Keratinocyte (primary cell): ENCODE data around the gene OR1S2. TPM values are rescaled to one million over a fixed set of nuclear protein-coding genes. Genes with fewer than 3 reads are reported as not detected.

Experiments
- DNase-seq: peaks from one replicate; pipeline ENCODE4 v3.0.0-alpha.2; 2011; ENCODE audit warnings: low read depth, missing footprints, low spot score
- FAIRE-seq: peaks from 2 replicates; lab custom pipeline; 2011; peaks lifted over from hg19 to GRCh38; lab: Jason Lieb, UNC
- H2AFZ ChIP-seq: 2 replicates; pipeline ENCODE4 v1.6.0; 2012; ENCODE audit warnings: low read length, control low read depth, inconsistent platforms; ENCODE audit not compliant: control insufficient read depth
- H3K27ac ChIP-seq: 2 replicates; pipeline ENCODE4 v1.5.1; 2011; ENCODE audit warnings: low read length; ENCODE audit not compliant: control insufficient read depth, insufficient read depth
- H3K27me3 ChIP-seq: 3 replicates; pipeline ENCODE4 v1.6.0; 2011; ENCODE audit warnings: low read length; ENCODE audit not compliant: control insufficient read depth, insufficient read depth; ENCODE audit errors: extremely low read depth
- H3K36me3 ChIP-seq, 2 experiments: 2 replicates in 1 of 2; 3 replicates in 1 of 2; pipeline ENCODE4 v1.5.1; 2011; ENCODE audit warnings: low read length in 2 of 2, mild to moderate bottlenecking in 1 of 2; ENCODE audit not compliant: control insufficient read depth in 2 of 2, insufficient read depth in 2 of 2; ENCODE audit errors: extremely low read depth in 1 of 2
- H3K4me1 ChIP-seq: 3 replicates; pipeline ENCODE4 v1.5.1; 2011; ENCODE audit warnings: low read length; ENCODE audit not compliant: control insufficient read depth, insufficient read depth; ENCODE audit errors: extremely low read depth
- H3K4me2 ChIP-seq: 3 replicates; pipeline ENCODE4 v1.6.0; 2011; ENCODE audit warnings: low read depth, low read length; ENCODE audit not compliant: control insufficient read depth, insufficient read depth; ENCODE audit errors: extremely low read depth
- H3K4me3 ChIP-seq, 3 experiments: fragments of 200-600 bp in 1 of 3; sonication (generic) in 1 of 3; 2 replicates in 2 of 3; 3 replicates in 1 of 3; pipeline ENCODE4 v1.5.1; 2011 to 2016; ENCODE audit warnings: low read length in 3 of 3, mild to moderate bottlenecking in 3 of 3, control low read depth in 2 of 3, inconsistent platforms in 1 of 3, low read depth in 1 of 3, mixed read lengths in 1 of 3, mixed run types in 1 of 3, moderate library complexity in 1 of 3; ENCODE audit not compliant: control insufficient read depth in 2 of 3, insufficient read depth in 2 of 3; ENCODE audit errors: extremely low read depth in 1 of 3
- H3K79me2 ChIP-seq: 2 replicates; pipeline ENCODE4 v1.6.0; 2012; ENCODE audit warnings: low read length; ENCODE audit not compliant: control insufficient read depth, insufficient read depth
- H3K9ac ChIP-seq: 3 replicates; pipeline ENCODE4 v1.6.0; 2011; ENCODE audit warnings: low read length; ENCODE audit not compliant: control insufficient read depth, insufficient read depth; ENCODE audit errors: extremely low read depth
- H3K9me1 ChIP-seq: 3 replicates; pipeline ENCODE4 v1.6.0; 2011; ENCODE audit warnings: low read length; ENCODE audit not compliant: control insufficient read depth, insufficient read depth; ENCODE audit errors: extremely low read depth
- H3K9me3 ChIP-seq: 2 replicates; pipeline ENCODE4 v1.5.1; 2012; ENCODE audit warnings: low read depth, low read length; ENCODE audit not compliant: control insufficient read depth
- H4K20me1 ChIP-seq: 3 replicates; pipeline ENCODE4 v1.6.0; 2011; ENCODE audit warnings: low read length; ENCODE audit not compliant: control insufficient read depth, insufficient read depth; ENCODE audit errors: extremely low read depth
- EZH2 ChIP-seq: IDR thresholded peaks from one replicate; pipeline ENCODE4 v1.6.1; 2012; ENCODE audit warnings: inconsistent platforms, mild to moderate bottlenecking, low read length, moderate library complexity
- dilution Hi-C: fragments of 300-500 bp; cut with MboI; formaldehyde crosslinking; loops from one replicate; pipeline ENCODE4 v1.7.0; 2020; ENCODE audit warnings: low sequenced_read_pairs; ENCODE audit not compliant: extremely low pct_ligation_motif_present
- polyA plus RNA-seq, 5 experiments: library from polyadenylated mRNA; depleted of rRNA in 3 of 5; stranded (reverse) in 3 of 5; stranded (forward) in 1 of 5; unstranded in 1 of 5; fragments of >200 nt; gene quantifications; 1 replicate in 1 of 5; 2 replicates in 3 of 5; 3 replicates in 1 of 5; pipeline versions ENCODE4 v1.2.1 to v1.2.3, GENCODE V29; 2011 to 2012; ENCODE audit warnings: missing spikeins in 2 of 5, low read depth in 1 of 5, low replicate concordance in 1 of 5
- TF ChIP-seq, protein P1 (sequence below), 3 experiments: IDR thresholded peaks in 1 of 3; conservative IDR thresholded peaks in 1 of 3; optimal IDR thresholded peaks in 1 of 3; 2 replicates in 2 of 3; 3 replicates in 1 of 3; pipeline versions ENCODE3 to v1.5.1; 2011; ENCODE audit warnings: low read length in 3 of 3, mild to moderate bottlenecking in 3 of 3, moderate library complexity in 2 of 3, control low read depth in 1 of 3, inconsistent platforms in 1 of 3; ENCODE audit not compliant: insufficient read depth in 2 of 3; ENCODE audit errors: extremely low read depth in 1 of 3

OR1S2 gene
- polyA plus RNA-seq, 1 donor (not counting 4 experiments of a cell fraction or from before 2014, with no cell fraction given) = not detected

DNA sequence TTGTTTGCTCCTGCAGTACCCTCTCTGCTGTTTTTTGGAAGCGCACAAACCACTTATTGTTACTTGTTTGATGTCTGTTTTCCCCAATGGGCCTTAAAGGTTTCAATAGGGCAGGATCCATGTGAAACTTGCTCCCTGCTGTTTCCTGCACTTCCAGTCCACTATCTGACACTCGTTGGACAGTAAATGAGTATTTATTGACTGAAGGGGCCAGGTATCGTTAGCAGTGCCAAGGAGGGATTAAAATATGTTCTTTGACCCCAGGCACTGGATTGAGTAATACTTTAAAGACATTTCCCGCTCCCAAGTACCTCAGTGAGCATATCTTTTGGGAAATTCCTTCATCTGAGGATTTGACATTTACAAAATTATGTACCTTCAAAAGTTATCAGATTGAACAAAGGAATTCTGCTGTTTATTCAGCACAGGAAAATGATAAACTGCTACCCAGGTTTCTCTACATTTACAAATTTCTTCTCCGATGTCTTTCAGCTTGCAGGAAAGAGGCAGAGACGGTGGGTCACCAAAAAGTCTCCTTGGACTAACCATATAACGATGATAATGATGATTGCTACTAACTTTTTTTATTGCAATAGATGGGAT lies 38.3 kb downstream of the OR1S2 start:
- dilution Hi-C loops = no loop called here
- Histone ChIP-seq H3K4me3 (no peak overlapping the region), H3K9ac (no peak overlapping the region), H3K9me3 (no peaks in the 10 kb centered on the region), H3K4me2 (no peak overlapping the region), H3K27me3 (no peaks in the 10 kb centered on the region), H3K9me1 (no peaks in the 10 kb centered on the region), H3K27ac (no peak overlapping the region), H3K4me1 (no peaks in the 10 kb centered on the region), H3K36me3 (no peaks in the 10 kb centered on the region), H4K20me1 (no peaks in the 10 kb centered on the region), H2AFZ (no peak overlapping the region), H3K79me2 (no peaks in the 10 kb centered on the region)
- FAIRE-seq = no peak
- no peak for DNase-seq
- TF ChIP-seq, protein P1, sequence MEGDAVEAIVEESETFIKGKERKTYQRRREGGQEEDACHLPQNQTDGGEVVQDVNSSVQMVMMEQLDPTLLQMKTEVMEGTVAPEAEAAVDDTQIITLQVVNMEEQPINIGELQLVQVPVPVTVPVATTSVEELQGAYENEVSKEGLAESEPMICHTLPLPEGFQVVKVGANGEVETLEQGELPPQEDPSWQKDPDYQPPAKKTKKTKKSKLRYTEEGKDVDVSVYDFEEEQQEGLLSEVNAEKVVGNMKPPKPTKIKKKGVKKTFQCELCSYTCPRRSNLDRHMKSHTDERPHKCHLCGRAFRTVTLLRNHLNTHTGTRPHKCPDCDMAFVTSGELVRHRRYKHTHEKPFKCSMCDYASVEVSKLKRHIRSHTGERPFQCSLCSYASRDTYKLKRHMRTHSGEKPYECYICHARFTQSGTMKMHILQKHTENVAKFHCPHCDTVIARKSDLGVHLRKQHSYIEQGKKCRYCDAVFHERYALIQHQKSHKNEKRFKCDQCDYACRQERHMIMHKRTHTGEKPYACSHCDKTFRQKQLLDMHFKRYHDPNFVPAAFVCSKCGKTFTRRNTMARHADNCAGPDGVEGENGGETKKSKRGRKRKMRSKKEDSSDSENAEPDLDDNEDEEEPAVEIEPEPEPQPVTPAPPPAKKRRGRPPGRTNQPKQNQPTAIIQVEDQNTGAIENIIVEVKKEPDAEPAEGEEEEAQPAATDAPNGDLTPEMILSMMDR (optimal IDR thresholded peaks at IDR 0.05 in 1 of 3, IDR thresholded peaks at IDR 0.05 in 1 of 3, conservative IDR thresholded peaks at IDR 0.05 in 1 of 3; ENCODE audit: extremely low read depth in 1 of 3, insufficient read depth in 2 of 3, low read length in 3 of 3) = no peak
- TF ChIP-seq EZH2 = no peak

- no peak overlapping the region for H3K4me3 ChIP-seq
- no peaks in the 10 kb centered on the region for H3K79me2 ChIP-seq
- no peak overlapping the region for H3K4me2 ChIP-seq
- no peaks in the 10 kb centered on the region for H3K9me3 ChIP-seq
- no peaks in the 10 kb centered on the region for H3K4me1 ChIP-seq
- no peak for FAIRE-seq
- dilution Hi-C loops = no loop called here
- H3K36me3 ChIP-seq = no peaks in the 10 kb centered on the region
- H2AFZ ChIP-seq = no peak overlapping the region
- H3K27me3 ChIP-seq = no peaks in the 10 kb centered on the region
- no peak overlapping the region for H3K9ac ChIP-seq
- H4K20me1 ChIP-seq = no peaks in the 10 kb centered on the region
- no peaks in the 10 kb centered on the region for H3K9me1 ChIP-seq
- no peak for DNase-seq
- no peak overlapping the region for H3K27ac ChIP-seq
- TF ChIP-seq, protein P1 (optimal IDR thresholded peaks at IDR 0.05 in 1 of 3, IDR thresholded peaks at IDR 0.05 in 1 of 3, conservative IDR thresholded peaks at IDR 0.05 in 1 of 3; ENCODE audit: extremely low read depth in 1 of 3, insufficient read depth in 2 of 3, low read length in 3 of 3) = no peak
- TF ChIP-seq EZH2 = no peak
These were observed 39.0 kb downstream of the OR1S2 start for GRCh38 chr11:58164990-58165389.
